ENCODE measurements around the gene DTD2. TPM values are rescaled to one million over a fixed set of nuclear protein-coding genes. Genes with fewer than 3 reads are reported as not detected.
"Not testable (repeated sequence)": the region's sequence is repeated elsewhere in the genome, so short reads cannot be mapped to it uniquely, and the experiment has no call there.

DTD2 gene
- total RNA-seq, 1 donor from 2014 or later, result 6.9 TPM

DNA sequence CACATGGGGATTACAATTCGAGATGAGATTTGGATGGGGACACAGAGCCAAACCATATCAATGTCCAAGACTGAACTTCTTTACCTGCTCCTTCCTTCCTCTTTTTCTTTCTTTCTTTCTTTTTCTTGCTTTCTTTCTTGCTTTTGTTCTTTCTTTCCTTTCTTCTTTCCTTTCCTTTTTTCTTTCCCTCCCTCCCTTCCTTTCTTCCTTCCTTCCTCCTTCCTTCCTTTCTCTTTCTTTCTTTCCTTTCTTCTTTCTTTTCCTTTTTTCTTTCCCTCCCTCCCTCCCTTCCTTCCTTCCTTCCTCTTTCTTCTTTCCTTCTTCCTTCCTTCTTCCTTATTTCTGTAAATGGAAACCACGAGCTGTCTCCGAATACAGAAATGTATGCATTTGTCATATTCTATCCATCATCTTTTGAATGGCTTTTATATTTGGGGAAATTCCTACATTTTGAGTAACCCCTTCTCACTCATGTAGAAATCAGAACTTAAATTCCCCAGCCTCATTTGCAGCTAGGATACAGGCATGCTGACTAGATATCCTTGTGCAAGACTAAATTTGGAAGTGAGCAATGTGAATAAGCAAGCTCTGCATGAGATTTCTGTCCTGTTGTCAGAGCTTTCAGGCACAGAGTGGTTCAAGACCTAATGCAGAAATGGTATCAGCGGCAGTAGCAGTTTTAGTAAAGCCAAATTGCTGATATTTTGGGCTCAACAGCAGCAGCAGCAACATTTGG, 19.0 kb upstream of the DTD2 start:
- no peak overlapping the region for H3K27ac ChIP-seq (replicated peaks)
- TF ChIP-seq, protein P1, sequence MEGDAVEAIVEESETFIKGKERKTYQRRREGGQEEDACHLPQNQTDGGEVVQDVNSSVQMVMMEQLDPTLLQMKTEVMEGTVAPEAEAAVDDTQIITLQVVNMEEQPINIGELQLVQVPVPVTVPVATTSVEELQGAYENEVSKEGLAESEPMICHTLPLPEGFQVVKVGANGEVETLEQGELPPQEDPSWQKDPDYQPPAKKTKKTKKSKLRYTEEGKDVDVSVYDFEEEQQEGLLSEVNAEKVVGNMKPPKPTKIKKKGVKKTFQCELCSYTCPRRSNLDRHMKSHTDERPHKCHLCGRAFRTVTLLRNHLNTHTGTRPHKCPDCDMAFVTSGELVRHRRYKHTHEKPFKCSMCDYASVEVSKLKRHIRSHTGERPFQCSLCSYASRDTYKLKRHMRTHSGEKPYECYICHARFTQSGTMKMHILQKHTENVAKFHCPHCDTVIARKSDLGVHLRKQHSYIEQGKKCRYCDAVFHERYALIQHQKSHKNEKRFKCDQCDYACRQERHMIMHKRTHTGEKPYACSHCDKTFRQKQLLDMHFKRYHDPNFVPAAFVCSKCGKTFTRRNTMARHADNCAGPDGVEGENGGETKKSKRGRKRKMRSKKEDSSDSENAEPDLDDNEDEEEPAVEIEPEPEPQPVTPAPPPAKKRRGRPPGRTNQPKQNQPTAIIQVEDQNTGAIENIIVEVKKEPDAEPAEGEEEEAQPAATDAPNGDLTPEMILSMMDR (IDR thresholded peaks at IDR 0.05; ENCODE audit: borderline replicate concordance), result no peak
- intact Hi-C loops (cut with micrococcal nuclease), result no loop called here

DNA sequence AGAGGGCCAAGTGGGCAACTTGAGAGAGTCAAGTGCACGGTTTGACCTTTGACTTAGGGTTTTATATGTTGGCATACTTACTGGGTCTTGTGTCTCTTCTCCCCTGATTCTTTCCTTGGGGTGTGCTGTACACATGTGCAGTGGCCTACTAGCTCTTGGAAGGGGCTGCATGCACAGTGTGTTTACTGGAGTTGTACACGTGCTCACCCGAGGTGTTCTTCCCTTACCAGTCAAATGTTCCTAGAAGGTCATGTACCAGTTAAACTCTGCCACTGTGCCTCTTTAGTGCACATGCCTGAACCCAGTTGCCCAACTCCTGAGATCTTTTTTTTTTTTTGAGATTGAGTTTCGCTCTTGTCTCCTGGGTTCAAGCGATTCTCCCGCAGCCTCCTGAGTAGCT, 9.2 kb upstream of the DTD2 start:
- intact Hi-C loops (cut with micrococcal nuclease), result no loop called here

More for the DNA sequence above, 19.0 kb upstream of the DTD2 start:
- no peaks in the 10 kb centered on the region for H3K36me3 ChIP-seq
- H3K4me3 ChIP-seq, result no peak overlapping the region
- H3K27me3 ChIP-seq (ENCODE audit: low read depth), result no peaks in the 10 kb centered on the region
- H3K9me3 ChIP-seq (replicated peaks), result no peaks in the 10 kb centered on the region
- no peak for DNase-seq
- H3K4me1 ChIP-seq, result peaks cover 14% of the 10 kb centered on the region

DNA sequence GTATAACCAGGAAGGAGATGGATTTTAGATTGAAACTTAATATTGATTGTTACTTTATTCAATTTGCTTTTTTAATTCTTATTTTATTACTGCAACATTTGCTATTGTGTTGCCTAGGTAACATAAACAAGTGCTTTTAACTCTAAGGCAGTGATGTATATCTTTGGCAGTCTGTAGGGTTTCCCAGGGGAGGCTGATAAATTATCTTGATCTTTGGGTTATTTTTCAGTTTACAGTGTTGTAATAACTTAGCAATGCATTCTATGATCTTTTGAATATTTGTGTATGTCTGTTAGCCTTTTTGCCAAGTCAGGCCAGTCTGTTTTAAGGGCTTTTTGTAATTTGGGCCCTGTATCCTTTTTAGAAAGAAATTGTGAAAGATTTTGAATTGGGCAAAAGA, 7.8 kb upstream of the DTD2 start:
- H3K27ac ChIP-seq (replicated peaks), result no peak overlapping the region
- H3K27me3 ChIP-seq (ENCODE audit: low read depth), result no peaks in the 10 kb centered on the region
- no peak for DNase-seq
- H3K4me3 ChIP-seq, result no peak overlapping the region
- intact Hi-C loops (cut with micrococcal nuclease), result no loop called here
- H3K36me3 ChIP-seq, result no peaks in the 10 kb centered on the region
- no peaks in the 10 kb centered on the region for H3K9me3 ChIP-seq (replicated peaks)
- TF ChIP-seq, protein P1 (IDR thresholded peaks at IDR 0.05; ENCODE audit: borderline replicate concordance), result no peak
- no peaks in the 10 kb centered on the region for H3K4me1 ChIP-seq

More for the DNA sequence above, 9.2 kb upstream of the DTD2 start:
- no peak for DNase-seq
- Histone ChIP-seq H3K4me1 (no peaks in the 10 kb centered on the region), H3K27ac (replicated peaks) (no peak overlapping the region), H3K9me3 (replicated peaks) (no peaks in the 10 kb centered on the region), H3K4me3 (no peak overlapping the region), H3K36me3 (no peaks in the 10 kb centered on the region), H3K27me3 (ENCODE audit: low read depth) (no peaks in the 10 kb centered on the region)
- TF ChIP-seq, protein P1 (IDR thresholded peaks at IDR 0.05; ENCODE audit: borderline replicate concordance), result no peak

DNA sequence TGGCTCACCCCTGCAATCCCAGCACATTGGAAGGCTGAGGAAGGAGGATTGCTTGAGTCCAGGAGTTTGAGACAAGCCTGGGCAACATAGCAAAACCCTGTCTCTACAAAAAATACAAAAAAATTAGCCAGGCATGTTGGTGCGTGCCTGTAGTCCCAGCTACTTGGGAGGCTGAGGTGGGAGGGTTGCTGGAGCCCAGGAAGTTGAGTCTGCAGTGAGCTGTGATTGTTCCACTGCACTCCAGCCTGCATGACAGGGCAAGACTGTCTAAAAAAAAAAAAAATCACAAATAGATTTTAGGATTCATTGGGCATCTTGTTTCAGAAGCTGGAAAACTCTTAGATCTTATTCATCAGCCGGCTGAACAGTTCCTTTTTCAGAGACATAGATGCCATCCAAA, 5.1 kb upstream of the DTD2 start:
- H3K4me1 ChIP-seq; H3K27me3 ChIP-seq (ENCODE audit: low read depth); H3K36me3 ChIP-seq; H3K9me3 ChIP-seq (replicated peaks); DNase-seq; H3K27ac ChIP-seq (replicated peaks); H3K4me3 ChIP-seq; intact Hi-C loops (cut with micrococcal nuclease): not testable (repeated sequence)

DNA sequence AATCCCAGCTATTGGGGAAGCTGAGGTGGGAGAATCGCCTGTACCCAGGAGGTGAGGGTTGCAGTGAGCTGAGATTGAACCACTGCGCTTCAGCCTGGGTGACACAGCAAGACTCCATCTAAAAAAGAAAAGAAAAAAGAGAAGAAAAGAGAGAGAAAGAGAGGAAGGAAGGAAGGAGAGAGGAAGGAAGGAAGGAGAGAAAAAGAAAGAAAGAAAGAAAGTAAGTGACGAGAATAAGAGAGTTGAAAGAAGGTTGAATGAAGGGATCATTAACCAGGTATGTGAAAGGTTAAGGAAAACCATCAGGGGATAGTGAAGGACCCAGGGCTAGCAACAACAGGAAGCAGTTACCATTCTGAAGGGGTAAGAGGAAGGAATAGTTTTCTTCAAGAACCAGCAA, 4.2 kb upstream of the DTD2 start:
- Histone ChIP-seq H3K9me3 (replicated peaks) (no peaks in the 10 kb centered on the region), H3K27ac (replicated peaks) (no peak overlapping the region), H3K4me3 (no peak overlapping the region), H3K36me3 (no peaks in the 10 kb centered on the region), H3K4me1 (peaks cover 16% of the 10 kb centered on the region), H3K27me3 (ENCODE audit: low read depth) (no peaks in the 10 kb centered on the region)
- DNase-seq, result no peak
- intact Hi-C loops (cut with micrococcal nuclease), result no loop called here
- TF ChIP-seq, protein P1 (IDR thresholded peaks at IDR 0.05; ENCODE audit: borderline replicate concordance), result no peak

Data from left ventricle myocardium inferior (tissue), 1 donor.